Epithelial cell of alveolus of lung (primary cell): ENCODE data around the gene LSAMP. TPM values are rescaled to one million over a fixed set of nuclear protein-coding genes. Genes with fewer than 3 reads are reported as not detected.

Experiments used
- total RNA-seq: library from RNA; depleted of rRNA; stranded (reverse); fragments of >200 nt; gene quantifications from 2 replicates; pipeline ENCODE4 v1.2.1, GENCODE V29; 2015

LSAMP gene
- total RNA-seq, result 1.6 and 16.1 TPM in 2 replicates

DNA sequence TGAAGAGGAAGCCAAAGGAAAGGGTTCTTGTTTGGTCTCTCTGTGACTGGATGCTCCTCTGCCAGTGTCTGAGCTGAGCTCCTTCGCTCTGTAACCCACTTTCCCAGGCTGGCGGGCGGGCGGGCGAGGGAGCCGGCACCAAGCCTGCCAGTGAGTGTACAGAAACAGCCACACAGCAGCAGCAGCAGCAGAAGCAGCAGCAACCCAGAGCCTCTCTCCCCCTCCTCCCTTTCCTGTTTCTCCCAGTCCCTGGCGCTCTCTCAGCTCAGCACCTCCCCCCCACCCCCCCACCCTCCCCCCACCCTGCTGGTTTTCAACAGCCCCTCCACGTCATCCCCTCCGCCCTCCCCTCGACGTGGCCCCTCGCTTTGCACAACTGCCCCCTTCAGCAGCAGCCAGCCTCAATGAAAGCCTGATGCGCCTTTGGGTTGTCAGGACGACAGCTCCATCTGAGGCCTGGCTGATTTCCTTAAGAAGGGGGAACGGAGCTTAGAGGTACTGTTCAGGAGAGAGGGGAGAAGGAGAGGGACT, at the start of gene LSAMP:
Gene LSAMP, minus strand, starts transcription at position 177 of the 531 bp plus-strand sequence.

